Measurements from ENCODE around the gene SPIN1. TPM values are rescaled to one million over a fixed set of nuclear protein-coding genes. Genes with fewer than 3 reads are reported as not detected.

The SPIN1 gene
- total and polyA plus RNA-seq, 2 of the 8 experiments (the other 6 are each of a cell fraction or from before 2014, with no cell fraction given) = 69.9 to 139 TPM

DNA sequence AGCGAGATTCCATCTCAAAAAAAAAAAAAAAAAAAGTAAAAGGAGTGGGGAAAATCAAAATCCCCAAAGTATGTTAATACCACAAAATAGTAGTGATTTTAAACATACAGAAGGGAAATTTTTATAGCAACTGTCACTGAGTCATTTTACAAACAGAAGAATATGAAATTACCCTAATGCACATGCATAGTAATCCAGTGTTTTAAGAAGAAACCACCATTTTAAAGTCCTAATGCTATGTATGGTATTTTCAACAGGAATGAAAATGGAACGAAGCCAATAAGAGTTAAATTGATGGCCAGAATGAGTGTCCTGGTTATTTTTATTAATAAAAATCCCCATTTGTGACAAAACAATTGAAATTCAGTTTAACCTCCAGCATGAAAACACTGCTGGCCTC lies 120.1 kb downstream of the SPIN1 start (continued):
- no peak for TF ChIP-seq EP300 (IDR thresholded peaks at IDR 0.05; ENCODE audit: borderline replicate concordance in 1 of 2, low read depth in 2 of 2, low read length in 2 of 2)
- no peak for TF ChIP-seq CHD2 (IDR thresholded peaks at IDR 0.05; ENCODE audit: low read length)
- TF ChIP-seq ASH2L (IDR thresholded peaks at IDR 0.05; ENCODE audit: low read length) = no peak
- no peak for TF ChIP-seq SRF (IDR thresholded peaks at IDR 0.05; ENCODE audit: low read depth, low read length)
